NT2/D1 (cell line): Measurements from ENCODE around the gene FNIP1.
"Not testable (repeated sequence)": the region's sequence is repeated elsewhere in the genome, so short reads cannot be mapped to it uniquely, and the experiment has no call there.

ENCODE experiments used
- DNase-seq: peaks from one replicate; pipeline ENCODE4 v3.0.0-alpha.2; 2011; ENCODE audit warnings: low read depth, low spot score
- H3K27me3 ChIP-seq: 2 replicates; pipeline ENCODE4 v1.6.0; 2011; ENCODE audit warnings: mild to moderate bottlenecking; ENCODE audit not compliant: insufficient read length, insufficient read depth
- H3K36me3 ChIP-seq: 2 replicates; pipeline ENCODE4 v1.6.1; 2011; ENCODE audit warnings: mild to moderate bottlenecking, low read length, mixed read lengths; ENCODE audit not compliant: insufficient read depth, insufficient read length
- H3K4me1 ChIP-seq: 2 replicates; pipeline ENCODE4 v1.5.1; 2011; ENCODE audit not compliant: insufficient read depth, insufficient read length
- H3K4me3 ChIP-seq: 2 replicates; pipeline ENCODE4 v1.5.1; 2011; ENCODE audit warnings: low read depth; ENCODE audit not compliant: insufficient read length
- H3K9ac ChIP-seq: 2 replicates; pipeline ENCODE4 v1.6.0; 2011; ENCODE audit warnings: low read depth; ENCODE audit not compliant: insufficient read length
- H3K9me3 ChIP-seq: 2 replicates; pipeline ENCODE4 v1.5.1; 2011; ENCODE audit warnings: mild to moderate bottlenecking, low read length; ENCODE audit not compliant: insufficient read depth
- SUZ12 ChIP-seq: IDR thresholded peaks from 2 replicates; pipeline ENCODE4 v1.6.1; 2011; ENCODE audit not compliant: insufficient read length, insufficient read depth; ENCODE audit errors: extremely low read depth
- YY1 ChIP-seq: IDR thresholded peaks from 2 replicates; pipeline ENCODE4 v1.6.1; 2011; ENCODE audit not compliant: insufficient read length, insufficient read depth
- ZNF274 ChIP-seq: IDR thresholded peaks from 2 replicates; pipeline ENCODE4 v1.6.1; 2011; ENCODE audit warnings: mild to moderate bottlenecking, low read depth, low read length

The FNIP1 gene

GRCh38 chr5:131786036-131786435, 10.8 kb downstream of the FNIP1 start:
- H3K4me1 ChIP-seq: no peaks in the 10 kb centered on the region
- TF ChIP-seq ZNF274 (no peak), YY1 (no peak), SUZ12 (no peak)

GRCh38 chr5:131783874-131784273, 12.9 kb downstream of the FNIP1 start:
- Histone ChIP-seq H3K27me3 (no peaks in the 10 kb centered on the region), H3K9ac (no peak overlapping the region), H3K4me3 (no peak overlapping the region), H3K9me3 (no peaks in the 10 kb centered on the region), H3K36me3 (no peaks in the 10 kb centered on the region), H3K4me1 (no peaks in the 10 kb centered on the region)
- TF ChIP-seq SUZ12 (no peak), ZNF274 (no peak), YY1 (no peak)
- DNase-seq: no peak

More at GRCh38 chr5:131786036-131786435, 10.8 kb downstream of the FNIP1 start:
- no peaks in the 10 kb centered on the region for H3K27me3 ChIP-seq
- no peaks in the 10 kb centered on the region for H3K9me3 ChIP-seq
- DNase-seq: no peak
- no peaks in the 10 kb centered on the region for H3K36me3 ChIP-seq
- no peak overlapping the region for H3K4me3 ChIP-seq
- H3K9ac ChIP-seq: no peak overlapping the region

- no peaks in the 10 kb centered on the region for H3K36me3 ChIP-seq
- no peaks in the 10 kb centered on the region for H3K4me1 ChIP-seq
- H3K9ac ChIP-seq: no peak overlapping the region
- no peak for DNase-seq
- no peaks in the 10 kb centered on the region for H3K9me3 ChIP-seq
- H3K4me3 ChIP-seq: no peak overlapping the region
- no peaks in the 10 kb centered on the region for H3K27me3 ChIP-seq
- TF ChIP-seq YY1: no peak
Measured at GRCh38 chr5:131783357-131783756, 13.5 kb downstream of the FNIP1 start.

GRCh38 chr5:131782717-131783116, 14.1 kb downstream of the FNIP1 start:
- Histone ChIP-seq H3K36me3 (no peaks in the 10 kb centered on the region), H3K4me1 (no peaks in the 10 kb centered on the region), H3K9me3 (no peaks in the 10 kb centered on the region), H3K4me3 (no peak overlapping the region), H3K27me3 (no peaks in the 10 kb centered on the region), H3K9ac (no peak overlapping the region)
- TF ChIP-seq YY1 (no peak), SUZ12 (no peak), ZNF274 (no peak)
- DNase-seq: no peak

GRCh38 chr5:131778141-131778540, 18.7 kb downstream of the FNIP1 start:
- not testable (repeated sequence) for H3K9ac ChIP-seq, H3K27me3 ChIP-seq, H3K9me3 ChIP-seq, H3K36me3 ChIP-seq, H3K4me1 ChIP-seq, H3K4me3 ChIP-seq, DNase-seq

- Histone ChIP-seq H3K9me3 (no peaks in the 10 kb centered on the region), H3K4me3 (no peak overlapping the region), H3K36me3 (no peaks in the 10 kb centered on the region), H3K9ac (no peak overlapping the region), H3K27me3 (no peaks in the 10 kb centered on the region), H3K4me1 (no peaks in the 10 kb centered on the region)
- no peak for TF ChIP-seq ZNF274
- TF ChIP-seq SUZ12: no peak
- no peak for TF ChIP-seq YY1
- DNase-seq: no peak
Measured at GRCh38 chr5:131776450-131776849, 20.4 kb downstream of the FNIP1 start.

GRCh38 chr5:131774652-131775367, 22.0 kb downstream of the FNIP1 start:
- Histone ChIP-seq H3K4me3 (no peak overlapping the region), H3K9ac (no peak overlapping the region), H3K27me3 (no peaks in the 10 kb centered on the region), H3K4me1 (no peaks in the 10 kb centered on the region), H3K9me3 (no peaks in the 10 kb centered on the region), H3K36me3 (no peaks in the 10 kb centered on the region)
- no peak for TF ChIP-seq YY1
- no peak for TF ChIP-seq SUZ12
- no peak for TF ChIP-seq ZNF274
- no peak for DNase-seq
